Stomach smooth muscle (tissue), 2 donors: ENCODE measurements around the gene RUNDC1.

Experiments used
- H3K27ac ChIP-seq: one replicate; pipeline ENCODE4 v1.7.0; 2013; ENCODE audit warnings: mild to moderate bottlenecking, low read length, inconsistent platforms
- H3K27me3 ChIP-seq, 2 donors: one replicate each; pipeline ENCODE4 v1.7.0; 2013; ENCODE audit warnings: low read length in 2 of 2; ENCODE audit not compliant: insufficient read depth in 2 of 2, control insufficient read depth in 1 of 2
- H3K36me3 ChIP-seq, 2 donors: one replicate each; pipeline ENCODE4 v1.7.0; 2013; ENCODE audit warnings: low read length in 2 of 2; ENCODE audit not compliant: control insufficient read depth in 2 of 2, insufficient read depth in 2 of 2
- H3K4me1 ChIP-seq: one replicate; pipeline ENCODE4 v1.7.0; 2013; ENCODE audit warnings: low read length; ENCODE audit not compliant: control insufficient read depth, insufficient read depth
- H3K4me3 ChIP-seq, 2 donors: one replicate each; pipeline ENCODE4 v1.7.0; 2013; ENCODE audit warnings: low read length in 2 of 2
- H3K9ac ChIP-seq, 2 donors: one replicate each; pipeline ENCODE4 v1.7.0; 2013; ENCODE audit warnings: low read length in 2 of 2, mild to moderate bottlenecking in 1 of 2
- H3K9me3 ChIP-seq, 2 donors: one replicate each; pipeline ENCODE4 v1.7.0; 2013; ENCODE audit warnings: low read length in 2 of 2; ENCODE audit not compliant: control insufficient read depth in 2 of 2
- donor health status: healthy.
- donor health status: Pancreatic carcinoma.

RUNDC1 gene

DNA sequence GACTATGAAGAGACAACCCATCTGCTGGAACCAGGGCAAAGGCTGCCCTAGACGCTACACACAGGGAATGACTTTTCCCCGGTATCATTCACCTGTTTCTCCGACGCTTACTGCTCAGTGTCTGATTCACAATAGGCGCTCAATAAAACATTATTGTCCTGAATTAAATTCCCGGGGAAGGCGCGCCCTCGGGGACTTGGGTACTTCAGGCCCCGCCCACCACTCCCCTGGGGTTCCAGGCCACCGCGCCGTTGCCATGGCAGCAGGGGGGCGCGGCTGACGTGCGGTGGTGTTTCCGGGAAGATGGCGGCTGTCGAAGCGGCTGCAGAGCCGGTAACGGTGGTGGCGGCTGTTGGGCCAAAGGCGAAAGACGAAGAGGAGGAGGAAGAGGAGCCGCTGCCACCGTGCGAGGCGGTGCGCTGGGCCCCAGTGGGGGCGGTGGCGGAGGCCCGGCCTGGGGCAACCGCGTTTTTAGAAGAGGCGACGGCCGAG, at the start of gene RUNDC1:
Gene RUNDC1 (plus strand): TSS at position 292 of the 492 bp plus-strand sequence. CDS start 12 bp downstream, at position 304.
- H3K27ac ChIP-seq, result peak within 1 kb of the TSS; percentile 86
- H3K4me3 ChIP-seq, result peak within 1 kb of the TSS; percentile 90 to 97
- H3K36me3 ChIP-seq, result peaks cover 0 to 2% of the 10 kb centered on the region in 2 donors
- H3K9me3 ChIP-seq, result no peaks in the 10 kb centered on the region
- H3K27me3 ChIP-seq, result no peaks in the 10 kb centered on the region
- peak within 1 kb of the TSS; percentile 78 to 83 for H3K9ac ChIP-seq
- peaks cover 30% of the 10 kb centered on the region for H3K4me1 ChIP-seq

DNA sequence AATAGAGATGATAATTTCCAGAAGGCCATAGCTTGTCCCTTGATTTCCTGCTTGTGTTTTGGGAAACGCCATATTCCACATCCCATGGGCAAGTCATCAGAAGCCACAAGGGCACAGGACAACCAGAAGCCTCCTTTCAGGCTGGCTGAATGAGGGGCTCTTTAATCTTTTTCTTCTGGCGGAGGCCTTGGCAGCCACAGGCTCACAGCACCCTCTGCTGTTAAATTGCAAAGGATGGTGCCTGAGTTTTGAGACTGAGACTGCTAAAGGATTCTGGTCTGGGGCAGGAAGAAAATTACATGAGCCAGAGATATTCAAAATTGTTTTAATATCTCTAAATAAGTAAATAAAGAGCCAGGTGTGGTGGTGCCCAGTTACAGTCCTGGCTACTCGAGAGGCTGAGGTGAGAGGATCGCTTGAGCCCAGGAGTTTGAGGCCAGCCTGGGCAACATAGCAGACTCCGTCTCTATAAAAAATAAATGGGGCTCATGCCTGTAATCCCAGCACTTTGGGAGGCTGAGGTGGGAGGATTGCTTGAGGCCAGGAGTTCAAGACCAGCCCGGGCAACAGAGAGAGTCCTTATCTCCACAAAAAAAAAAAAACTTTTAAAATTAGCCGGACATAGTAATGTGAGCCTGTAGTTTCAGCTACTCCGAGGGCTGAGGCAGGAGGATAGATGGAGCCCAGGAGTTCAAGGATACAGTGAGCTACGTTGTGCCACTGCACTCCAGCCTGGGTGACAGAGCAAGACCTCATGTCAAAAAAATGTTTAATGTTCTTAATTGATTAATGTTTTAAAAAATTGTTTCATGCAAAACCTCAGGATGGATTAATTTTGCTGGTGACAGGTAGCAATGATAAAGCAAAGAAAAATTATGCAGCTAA, 42.4 kb upstream of the RUNDC1 start:
- peaks cover 4% of the 10 kb centered on the region for H3K4me1 ChIP-seq
- H3K4me3 ChIP-seq, result no peak overlapping the region
- H3K9ac ChIP-seq, result no peak overlapping the region
- H3K27ac ChIP-seq, result no peak overlapping the region
- H3K9me3 ChIP-seq, result no peaks in the 10 kb centered on the region
- no peaks in the 10 kb centered on the region for H3K36me3 ChIP-seq
- H3K27me3 ChIP-seq, result no peaks in the 10 kb centered on the region

DNA sequence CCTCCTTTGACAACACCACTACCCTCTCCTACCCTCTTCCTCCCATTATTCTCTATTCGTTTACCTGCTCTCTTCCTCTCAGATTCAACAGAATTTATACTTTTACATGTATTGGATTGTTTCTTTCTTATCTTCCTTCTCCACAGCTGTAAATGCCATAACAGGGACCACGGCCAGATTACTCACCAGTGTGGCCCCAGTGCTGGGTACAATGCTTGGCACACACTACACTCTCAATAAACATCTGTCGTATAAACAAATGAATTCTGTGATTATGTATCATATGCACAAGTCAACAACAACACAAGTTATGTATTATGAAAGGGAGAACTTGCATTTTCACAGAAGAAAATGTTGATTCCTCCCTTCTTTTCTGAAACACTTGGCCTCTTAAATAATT, 36.2 kb upstream of the RUNDC1 start:
- no peaks in the 10 kb centered on the region for H3K9me3 ChIP-seq
- H3K4me1 ChIP-seq, result peaks cover 14% of the 10 kb centered on the region
- H3K27me3 ChIP-seq, result no peaks in the 10 kb centered on the region
- H3K4me3 ChIP-seq, result no peak overlapping the region
- peaks cover 0 to 3% of the 10 kb centered on the region in 2 donors for H3K36me3 ChIP-seq
- no peak overlapping the region for H3K27ac ChIP-seq
- no peak overlapping the region for H3K9ac ChIP-seq

DNA sequence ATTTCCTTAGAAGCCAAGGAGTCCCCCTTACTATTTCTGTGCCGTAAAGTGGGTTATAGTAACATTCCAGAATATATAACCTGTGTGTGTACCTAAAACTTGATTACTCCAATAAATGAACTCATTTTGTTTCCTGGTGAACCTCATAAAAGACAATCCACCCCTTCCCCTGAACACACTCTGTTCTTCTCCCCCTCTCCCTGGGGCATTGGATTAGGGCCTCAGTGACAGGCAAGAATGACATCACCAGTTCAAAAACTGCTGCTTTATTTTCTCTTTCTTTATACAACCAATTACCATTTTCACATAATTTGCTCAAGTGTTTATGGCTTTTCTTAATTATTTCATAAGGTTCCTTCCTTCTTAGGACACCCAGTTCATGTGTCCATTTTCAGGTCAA, 33.6 kb upstream of the RUNDC1 start:
- H3K9me3 ChIP-seq, result no peaks in the 10 kb centered on the region
- peaks cover 14% of the 10 kb centered on the region for H3K4me1 ChIP-seq
- no peaks in the 10 kb centered on the region for H3K27me3 ChIP-seq
- H3K9ac ChIP-seq, result no peak overlapping the region
- no peak overlapping the region for H3K4me3 ChIP-seq
- peaks cover 10 to 20% of the 10 kb centered on the region in 2 donors for H3K36me3 ChIP-seq
- H3K27ac ChIP-seq, result no peak overlapping the region

GRCh38 chr17:42950044-42950783, 30.2 kb upstream of the RUNDC1 start:
- Histone ChIP-seq H3K9me3 (no peaks in the 10 kb centered on the region), H3K27me3 (no peaks in the 10 kb centered on the region), H3K4me3 (no peak overlapping the region), H3K36me3 (peaks cover 24 to 46% of the 10 kb centered on the region in 2 donors), H3K9ac (no peak overlapping the region), H3K4me1 (peaks cover 7% of the 10 kb centered on the region), H3K27ac (no peak overlapping the region)

DNA sequence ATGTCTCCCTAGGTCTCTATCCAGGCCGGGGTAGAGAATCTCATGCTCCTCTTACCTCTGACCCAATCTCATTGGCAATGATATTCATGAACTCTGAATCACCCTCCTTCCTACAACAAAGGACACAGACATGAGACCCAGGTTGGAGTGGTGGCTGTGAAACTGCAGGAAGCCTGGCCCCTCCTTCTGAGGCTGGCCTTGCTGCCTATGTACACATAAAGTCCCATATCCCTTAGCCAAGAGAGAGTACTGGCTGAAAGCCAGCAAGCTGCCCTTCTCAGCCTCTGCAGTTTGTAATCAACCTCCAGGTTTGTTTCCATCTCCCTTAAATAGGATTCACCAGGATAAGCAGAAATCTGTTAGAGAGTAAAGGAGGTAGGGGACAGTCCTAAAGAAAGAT, 26.7 kb upstream of the RUNDC1 start:
- H3K4me3 ChIP-seq, result no peak overlapping the region
- no peak overlapping the region for H3K9ac ChIP-seq
- no peaks in the 10 kb centered on the region for H3K27me3 ChIP-seq
- H3K36me3 ChIP-seq, result peaks cover 43 to 63% of the 10 kb centered on the region in 2 donors
- no peaks in the 10 kb centered on the region for H3K9me3 ChIP-seq
- no peaks in the 10 kb centered on the region for H3K4me1 ChIP-seq
- H3K27ac ChIP-seq, result no peak overlapping the region

- Histone ChIP-seq H3K9ac (peak within 1 kb of the TSS; percentile 80 to 90), H3K27me3 (no peaks in the 10 kb centered on the region), H3K4me3 (peak within 1 kb of the TSS; percentile 75 to 90), H3K9me3 (no peaks in the 10 kb centered on the region), H3K27ac (peak within 1 kb of the TSS; percentile 82), H3K36me3 (peaks cover 17% of the 10 kb centered on the region in 2 donors), H3K4me1 (peaks cover 8% of the 10 kb centered on the region)
Observed at GRCh38 chr17:42964161-42964932, 16.0 kb upstream of the RUNDC1 start, which contains the start of gene AARSD1. Gene AARSD1 (minus strand): TSS chr17:42964454. CDS start chr17:42964440, 14 bp downstream.

GRCh38 chr17:42967925-42968324, 12.4 kb upstream of the RUNDC1 start:
- Histone ChIP-seq H3K4me1 (peaks cover 8% of the 10 kb centered on the region), H3K27me3 (no peaks in the 10 kb centered on the region), H3K9ac (no peak overlapping the region), H3K27ac (no peak overlapping the region), H3K4me3 (no peak overlapping the region), H3K36me3 (no peaks in the 10 kb centered on the region), H3K9me3 (no peaks in the 10 kb centered on the region)

DNA sequence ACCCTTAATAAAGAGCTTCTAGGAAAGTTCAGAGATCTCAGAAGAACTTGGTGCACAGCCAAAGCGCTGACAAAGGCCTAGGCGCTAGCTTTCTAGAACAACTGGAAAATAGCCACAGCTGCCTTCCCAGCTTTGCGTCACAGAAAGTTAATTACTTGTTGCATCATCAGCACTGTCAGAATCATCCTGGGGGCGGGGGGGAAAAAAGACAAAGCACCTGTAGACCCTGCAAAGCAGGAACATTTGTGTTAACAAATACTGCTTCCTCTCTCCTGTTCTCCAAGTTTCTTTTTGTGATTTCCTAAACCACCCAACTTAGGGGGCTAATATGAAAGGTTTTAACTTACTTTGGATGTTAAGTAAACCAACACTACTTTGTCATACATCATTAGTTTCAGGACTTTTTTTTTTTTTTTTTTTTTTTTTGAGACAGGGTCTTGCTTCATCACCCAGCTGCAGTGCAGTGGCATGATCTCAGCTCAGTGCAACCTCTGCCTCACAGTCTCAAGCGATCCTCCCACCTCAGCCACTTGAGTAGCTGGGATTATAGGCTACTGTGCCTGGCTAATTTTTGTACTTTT, 11.3 kb upstream of the RUNDC1 start:
- Histone ChIP-seq H3K27ac (no peak overlapping the region), H3K9ac (no peak overlapping the region), H3K9me3 (no peaks in the 10 kb centered on the region), H3K4me1 (no peaks in the 10 kb centered on the region), H3K36me3 (no peaks in the 10 kb centered on the region), H3K27me3 (no peaks in the 10 kb centered on the region), H3K4me3 (no peak overlapping the region)

DNA sequence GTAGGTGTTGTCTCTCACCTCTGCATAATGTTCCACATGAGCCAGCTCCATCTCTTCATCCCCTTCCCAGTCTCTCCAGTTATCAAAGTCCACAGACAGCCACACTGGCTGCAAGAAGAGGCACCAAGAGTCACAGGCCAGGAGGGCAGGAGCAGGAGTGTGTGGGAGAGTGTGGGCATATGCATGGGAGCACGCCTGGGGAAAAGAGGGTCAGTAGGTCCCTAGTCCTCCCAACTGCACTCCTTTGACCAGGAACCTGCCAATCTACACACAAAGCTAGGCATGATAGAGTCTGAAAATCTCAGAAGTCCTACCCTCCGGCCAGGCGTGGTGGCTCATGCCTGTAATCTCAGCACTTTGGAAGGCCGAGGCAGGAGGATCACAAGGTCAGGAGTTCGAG, 8.8 kb upstream of the RUNDC1 start:
- Histone ChIP-seq H3K27ac (no peak overlapping the region), H3K9me3 (no peaks in the 10 kb centered on the region), H3K4me1 (no peaks in the 10 kb centered on the region), H3K36me3 (no peaks in the 10 kb centered on the region), H3K9ac (peak overlapping the region in 1 of 2 donors; percentile 29), H3K4me3 (no peak overlapping the region), H3K27me3 (no peaks in the 10 kb centered on the region)
